HUES64 (cell line): Measurements from ENCODE around the gene SLC22A4.

Experiments
- H3K27ac ChIP-seq: 2 replicates; pipeline ENCODE4 v1.7.0; 2013; ENCODE audit warnings: low read depth, low read length, inconsistent platforms
- H3K27me3 ChIP-seq: 2 replicates; pipeline ENCODE4 v1.6.1; 2013; ENCODE audit warnings: mild to moderate bottlenecking, low read length; ENCODE audit not compliant: insufficient read depth
- H3K36me3 ChIP-seq: 2 replicates; pipeline ENCODE4 v1.6.1; 2013; ENCODE audit warnings: mild to moderate bottlenecking, low read length; ENCODE audit not compliant: insufficient read depth
- H3K4me1 ChIP-seq: 2 replicates; pipeline ENCODE4 v1.6.1; 2013; ENCODE audit warnings: mild to moderate bottlenecking, low read length, moderate library complexity; ENCODE audit not compliant: insufficient read depth
- H3K4me3 ChIP-seq: 2 replicates; pipeline ENCODE4 v1.5.1; 2013; ENCODE audit warnings: mild to moderate bottlenecking, low read length, moderate library complexity
- H3K9ac ChIP-seq: 2 replicates; pipeline ENCODE4 v1.6.1; 2013; ENCODE audit warnings: mild to moderate bottlenecking, low read depth, low read length
- H3K9me3 ChIP-seq: 2 replicates; pipeline ENCODE4 v1.6.1; 2013; ENCODE audit warnings: low read depth, low read length; ENCODE audit not compliant: insufficient read depth
- WGBS: fragments of 150-250, 120-280 bp; methylation state at CpG from one replicate; pipeline ENCODE4 v1.1.7; 2013; ENCODE audit warnings: missing lambda C conversion rate; 5-methylcytosine and 5-hydroxymethylcytosine counted together

SLC22A4 gene

GRCh38 chr5:132257131-132258101 is 36.8 kb upstream of the SLC22A4 start, which contains the start of gene PDLIM4:
Gene PDLIM4 (plus strand): TSS chr5:132257696. CDS start chr5:132257735, 39 bp downstream.
- H3K4me3 ChIP-seq = peak within 1 kb of the TSS; percentile 68
- no peaks in the 10 kb centered on the region for H3K36me3 ChIP-seq
- H3K9me3 ChIP-seq = no peaks in the 10 kb centered on the region
- peak within 1 kb of the TSS; percentile 69 for H3K9ac ChIP-seq
- no peak within 1 kb of the TSS for H3K27ac ChIP-seq
- H3K27me3 ChIP-seq = peaks cover 21% of the 10 kb centered on the region
- H3K4me1 ChIP-seq = peaks cover 21% of the 10 kb centered on the region
- 8% methylated on average over 88 of the region's 88 CpGs for WGBS

- Histone ChIP-seq H3K27ac (no peak overlapping the region), H3K4me3 (peak overlapping the region; percentile 68), H3K9ac (peak overlapping the region; percentile 69), H3K4me1 (peaks cover 21% of the 10 kb centered on the region), H3K27me3 (peaks cover 21% of the 10 kb centered on the region), H3K9me3 (no peaks in the 10 kb centered on the region), H3K36me3 (no peaks in the 10 kb centered on the region)
- WGBS = 67% methylated on average over 18 of the region's 19 CpGs
Observed at GRCh38 chr5:132258102-132259068, 35.8 kb upstream of the SLC22A4 start.

- Histone ChIP-seq H3K9me3 (no peaks in the 10 kb centered on the region), H3K36me3 (no peaks in the 10 kb centered on the region), H3K4me1 (peaks cover 21% of the 10 kb centered on the region), H3K4me3 (no peak overlapping the region), H3K27me3 (peaks cover 21% of the 10 kb centered on the region), H3K9ac (0 out of 2 replicates have a peak overlapping the region, but pooled peaks have one; percentile 19), H3K27ac (no peak overlapping the region)
- 81% methylated on average over 24 of the region's 24 CpGs for WGBS
Observed at GRCh38 chr5:132259069-132259851, 34.9 kb upstream of the SLC22A4 start.

GRCh38 chr5:132260051-132260450 is 34.1 kb upstream of the SLC22A4 start:
- H3K9me3 ChIP-seq = no peaks in the 10 kb centered on the region
- no peak overlapping the region for H3K27ac ChIP-seq
- H3K27me3 ChIP-seq = peaks cover 21% of the 10 kb centered on the region
- WGBS = 84% methylated on average over 6 of the region's 6 CpGs
- H3K36me3 ChIP-seq = no peaks in the 10 kb centered on the region
- no peak overlapping the region for H3K4me3 ChIP-seq
- peaks cover 21% of the 10 kb centered on the region for H3K4me1 ChIP-seq
- no peak overlapping the region for H3K9ac ChIP-seq

- WGBS = 68% methylated on average over 5 of the region's 6 CpGs
- Histone ChIP-seq H3K9me3 (no peaks in the 10 kb centered on the region), H3K27ac (no peak overlapping the region), H3K4me3 (no peak overlapping the region), H3K9ac (no peak overlapping the region), H3K4me1 (peaks cover 21% of the 10 kb centered on the region), H3K27me3 (peaks cover 21% of the 10 kb centered on the region), H3K36me3 (no peaks in the 10 kb centered on the region)
Observed at GRCh38 chr5:132260714-132261551, 33.3 kb upstream of the SLC22A4 start.

GRCh38 chr5:132261881-132262845 is 32.0 kb upstream of the SLC22A4 start:
- 93% methylated on average over 7 of the region's 7 CpGs for WGBS
- peaks cover 21% of the 10 kb centered on the region for H3K4me1 ChIP-seq
- no peaks in the 10 kb centered on the region for H3K9me3 ChIP-seq

GRCh38 chr5:132262882-132263547 is 31.2 kb upstream of the SLC22A4 start:
- H3K4me1 ChIP-seq = peaks cover 18% of the 10 kb centered on the region
- H3K4me3 ChIP-seq = no peak overlapping the region
- no peaks in the 10 kb centered on the region for H3K36me3 ChIP-seq
- peaks cover 10% of the 10 kb centered on the region for H3K27me3 ChIP-seq
- H3K9ac ChIP-seq = no peak overlapping the region
- H3K27ac ChIP-seq = no peak overlapping the region
- 87% methylated on average over 2 of the region's 2 CpGs for WGBS
- no peaks in the 10 kb centered on the region for H3K9me3 ChIP-seq

More at GRCh38 chr5:132261881-132262845, 32.0 kb upstream of the SLC22A4 start:
- Histone ChIP-seq H3K9ac (no peak overlapping the region), H3K27me3 (peaks cover 13% of the 10 kb centered on the region), H3K4me3 (no peak overlapping the region), H3K36me3 (no peaks in the 10 kb centered on the region), H3K27ac (no peak overlapping the region)

- H3K4me3 ChIP-seq = no peak overlapping the region
- H3K9me3 ChIP-seq = no peaks in the 10 kb centered on the region
- H3K27me3 ChIP-seq = peaks cover 3% of the 10 kb centered on the region; the same call in 1 of the 2 replicates
- no peak overlapping the region for H3K27ac ChIP-seq
- WGBS = 88% methylated on average over 6 of the region's 7 CpGs
- no peak overlapping the region for H3K9ac ChIP-seq
- no peaks in the 10 kb centered on the region for H3K36me3 ChIP-seq
- peaks cover 16% of the 10 kb centered on the region; the same call in 1 of the 2 replicates for H3K4me1 ChIP-seq
Observed at GRCh38 chr5:132263548-132264261, 30.5 kb upstream of the SLC22A4 start.
